GM10847 (cell line): Measurements from ENCODE around the gene EEF1A1.

ENCODE experiments used
- POLR2A ChIP-seq: IDR thresholded peaks from 2 replicates; pipeline ENCODE4 v1.6.1; 2011; ENCODE audit not compliant: insufficient read length; ENCODE audit errors: extremely low read depth

Gene EEF1A1

GRCh38 chr6:73520688-73521350, at the start of gene EEF1A1:
EEF1A1 (minus strand) TSS chr6:73521032; CDS start chr6:73520026, 1,006 bp downstream.
- TF ChIP-seq POLR2A = peak; percentile 100

GRCh38 chr6:73569121-73569520, 48.3 kb upstream of the EEF1A1 start:
- no peak for TF ChIP-seq POLR2A

- TF ChIP-seq POLR2A = no peak
Measured at GRCh38 chr6:73566954-73567591, 46.2 kb upstream of the EEF1A1 start.

GRCh38 chr6:73565767-73566485, 45.1 kb upstream of the EEF1A1 start:
- no peak for TF ChIP-seq POLR2A

- no peak for TF ChIP-seq POLR2A
Measured at GRCh38 chr6:73564578-73565345, 43.9 kb upstream of the EEF1A1 start.

- no peak for TF ChIP-seq POLR2A
Measured at GRCh38 chr6:73562558-73562957, 41.7 kb upstream of the EEF1A1 start.

GRCh38 chr6:73560853-73561407, 40.1 kb upstream of the EEF1A1 start:
- TF ChIP-seq POLR2A = no peak

- no peak for TF ChIP-seq POLR2A
Measured at GRCh38 chr6:73560182-73560732, 39.4 kb upstream of the EEF1A1 start.

- no peak for TF ChIP-seq POLR2A
Measured at GRCh38 chr6:73558624-73559398, 38.0 kb upstream of the EEF1A1 start.

GRCh38 chr6:73556836-73557235, 36.0 kb upstream of the EEF1A1 start:
- TF ChIP-seq POLR2A = no peak

GRCh38 chr6:73548458-73549446, 27.9 kb upstream of the EEF1A1 start:
- TF ChIP-seq POLR2A = no peak

- no peak for TF ChIP-seq POLR2A
Measured at GRCh38 chr6:73547036-73547435, 26.2 kb upstream of the EEF1A1 start.

GRCh38 chr6:73542891-73543290, 22.1 kb upstream of the EEF1A1 start:
- no peak for TF ChIP-seq POLR2A
